Measurements from ENCODE around the gene CAPZB. TPM values are rescaled to one million over a fixed set of nuclear protein-coding genes. Genes with fewer than 3 reads are reported as not detected.

CAPZB gene
- total RNA-seq, 1 experiment from 2014 or later = 348 TPM

GRCh38 chr1:19447550-19447949, 37.8 kb downstream of the CAPZB start:
- Histone ChIP-seq H3K4me2 (ENCODE audit: insufficient read depth, insufficient read length, low read length) (no peak overlapping the region), H3K23me2 (ENCODE audit: insufficient read length, low read depth, low read length, poor library complexity, severe bottlenecking) (no peaks in the 10 kb centered on the region), H4K5ac (ENCODE audit: insufficient read length, low read depth, low read length) (no peak overlapping the region), H3K79me1 (ENCODE audit: insufficient read depth, low read depth, low read length, poor library complexity, severe bottlenecking) (peaks cover 10% of the 10 kb centered on the region), H2BK15ac (ENCODE audit: low read depth, low read length) (no peak overlapping the region), H2AK5ac (ENCODE audit: insufficient read length, low read length) (no peak overlapping the region), H2BK5ac (ENCODE audit: insufficient read length, low read length) (no peak overlapping the region), H2BK20ac (ENCODE audit: low read depth, low read length, poor library complexity, severe bottlenecking) (no peak overlapping the region), H3K56ac (ENCODE audit: insufficient read length, low read depth, low read length) (no peak overlapping the region), H2BK120ac (ENCODE audit: low read depth, low read length, poor library complexity, severe bottlenecking) (no peak overlapping the region), H3K27ac (ENCODE audit: insufficient read length, low read depth, low read length) (no peak overlapping the region), H3T11ph (ENCODE audit: low read length) (no peak overlapping the region), H3K4me1 (ENCODE audit: insufficient read depth, low read length) (peaks cover 3% of the 10 kb centered on the region; the same call in 1 of the 2 replicates), H4K91ac (ENCODE audit: insufficient read length, low read depth, low read length) (no peak overlapping the region), H2BK12ac (ENCODE audit: insufficient read length, low read depth, low read length) (no peak overlapping the region), H2AFZ (ENCODE audit: low read length) (no peak overlapping the region), H3K4ac (ENCODE audit: low read depth, low read length) (no peak overlapping the region), H4K20me1 (ENCODE audit: control insufficient read depth, insufficient read depth, insufficient read length) (no peaks in the 10 kb centered on the region), H3K79me2 (ENCODE audit: insufficient read depth, low read length) (peaks cover 33% of the 10 kb centered on the region; the same call in 1 of the 2 replicates), H3K23ac (ENCODE audit: insufficient read length, low read depth, low read length) (no peak overlapping the region), H3K18ac (ENCODE audit: insufficient read length, low read depth, low read length) (no peak overlapping the region), H3K14ac (ENCODE audit: insufficient read depth, low read length) (no peak overlapping the region), H3K9me3 (ENCODE audit: control insufficient read depth, low read depth, low read length) (no peaks in the 10 kb centered on the region), H4K8ac (replicated peaks; ENCODE audit: insufficient read length, low read depth, low read length) (no peak overlapping the region), H3K9ac (ENCODE audit: extremely low read depth, insufficient read length, low read length) (no peak overlapping the region), H3K27me3 (ENCODE audit: insufficient read depth, low read length) (no peaks in the 10 kb centered on the region)
- TF ChIP-seq CTCF (conservative IDR thresholded peaks at IDR 0.05) = no peak
- Mint-ChIP-seq H3K36me3 (ENCODE audit: insufficient read depth in 1 of 3, low read depth in 3 of 3) (peaks cover 4 to 15% (median 5%) of the 10 kb centered on the region in 3 experiments; a peak in 4 of 7 replicates), H3K4me1 (peaks cover 51 to 60% of the 10 kb centered on the region in 2 experiments), H3K27ac (no peak overlapping the region; a peak in 2 of 7 replicates), H3K4me3 (no peak overlapping the region), H3K27me3 (ENCODE audit: low read depth) (no peaks in the 10 kb centered on the region), H3K9me3 (no peaks in the 10 kb centered on the region)
- no peak for DNase-seq
- no CpG with 5 or more reads among the region's 9 CpGs for WGBS (ENCODE audit: extremely low coverage, insufficient read length, low lambda C conversion rate)

Data from H9 (cell line).